SK-N-MC (cell line): Measurements from ENCODE around the gene PDE4D.

ENCODE experiments used
- EZH2 ChIP-seq: fragments of 200-600 bp; sonication (generic); IDR thresholded peaks from one replicate; pipeline ENCODE4 v1.6.1; 2017; ENCODE audit warnings: antibody characterized with exemption
- POLR2AphosphoS5 ChIP-seq: IDR thresholded peaks from 2 replicates; pipeline ENCODE4 v1.6.1; 2012; ENCODE audit warnings: mild to moderate bottlenecking, low read depth, low read length, borderline replicate concordance

DNA sequence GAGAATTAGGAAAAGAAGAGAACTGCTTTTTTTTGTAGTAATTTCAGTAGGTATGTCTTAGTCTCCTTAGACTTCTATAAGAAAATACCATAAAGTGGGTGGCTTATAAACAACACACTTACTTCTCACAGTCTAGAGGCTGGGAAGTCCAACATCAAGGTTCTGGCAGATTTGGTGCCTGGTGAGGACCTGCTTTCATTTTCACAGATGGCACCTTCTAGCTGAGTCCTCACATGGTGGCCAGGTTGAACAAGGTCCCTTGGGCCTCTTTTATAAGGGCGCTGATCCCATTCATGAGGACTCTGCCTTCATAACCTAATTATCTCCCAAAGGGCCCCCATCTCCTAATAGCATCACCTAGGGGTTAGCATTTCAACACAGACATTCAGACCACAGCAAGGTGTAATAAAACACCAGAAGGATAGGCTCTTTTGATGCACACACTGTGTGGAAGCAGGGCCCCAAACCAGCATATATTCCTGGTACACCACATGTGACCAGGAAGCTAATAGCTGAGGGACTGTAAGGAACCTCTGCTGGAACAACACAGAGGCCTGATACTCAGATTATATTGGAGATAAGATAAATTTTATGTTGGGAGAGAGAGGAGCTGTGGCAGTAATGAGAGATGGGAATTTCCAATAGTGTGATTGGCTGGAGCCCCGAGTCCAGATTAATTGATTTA lies 925.8 kb downstream of the PDE4D start:
- TF ChIP-seq POLR2AphosphoS5 (no peak), EZH2 (no peak)
